ENCODE results near the gene PLCD1. TPM values are rescaled to one million over a fixed set of nuclear protein-coding genes. Genes with fewer than 3 reads are reported as not detected.
A peak's percentile ranks its signal among the peaks of the same experiment; 100 is the strongest.

The PLCD1 gene
- total and polyA plus RNA-seq, 2 of the 8 experiments (the other 6 are each of a cell fraction or from before 2014, with no cell fraction given) = 15.3 to 19.2 TPM

DNA sequence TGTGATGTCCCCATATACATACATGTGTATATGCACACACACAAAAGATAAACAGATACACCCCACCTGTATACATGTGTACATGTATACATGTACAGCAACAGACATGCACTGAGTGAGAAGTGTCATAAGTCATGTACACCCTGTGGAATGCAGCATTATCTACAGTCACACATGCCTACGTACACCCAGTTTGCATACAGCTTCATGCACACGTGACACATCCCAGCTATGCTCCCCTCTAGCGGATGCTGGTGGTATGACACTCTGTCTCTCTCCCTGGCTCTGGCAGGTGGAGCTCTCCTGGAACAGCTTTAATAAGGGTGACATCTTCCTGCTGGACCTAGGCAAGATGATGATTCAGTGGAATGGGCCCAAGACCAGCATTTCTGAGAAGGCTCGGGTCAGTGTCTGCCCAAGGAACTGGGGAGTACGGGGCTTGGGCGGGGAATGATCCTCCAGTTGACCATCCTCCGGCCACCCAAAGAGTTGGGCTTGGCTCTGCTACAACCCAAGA is 32.6 kb downstream of the PLCD1 start:
- Histone ChIP-seq H3K27ac (ENCODE audit: low read depth, low read length) (no peak overlapping the region), H3K4me1 (replicated peaks in 1 of 4; ENCODE audit: control insufficient read depth in 3 of 4, insufficient read depth in 4 of 4, low read length in 3 of 4) (peaks cover 0 to 15% (median 8%) of the 10 kb centered on the region in 4 experiments; a peak in 6 of 7 replicates), H3K4me2 (ENCODE audit: insufficient read depth in 1 of 2, low read depth in 2 of 2, low read length in 2 of 2) (no peak overlapping the region), H4K5ac (ENCODE audit: insufficient read length, low read depth, low read length) (no peak overlapping the region), H2BK5ac (ENCODE audit: low read depth, low read length) (no peak overlapping the region), H2BK120ac (replicated peaks; ENCODE audit: low read depth, low read length) (no peak overlapping the region), H2AFZ (ENCODE audit: low read length) (no peak overlapping the region), H2BK20ac (ENCODE audit: low read length) (no peak overlapping the region), H3K4me3 (ENCODE audit: extremely low read depth in 1 of 4, insufficient read depth in 2 of 4, low read depth in 3 of 4, low read length in 4 of 4) (no peak overlapping the region), H4K8ac (ENCODE audit: extremely low read depth, insufficient read depth, low read length) (no peak overlapping the region), H2AK5ac (ENCODE audit: low read depth, low read length) (no peak overlapping the region; the same call in 1 of the 2 replicates), H3K79me2 (ENCODE audit: control insufficient read depth in 1 of 2, insufficient read depth in 2 of 2, low read length in 2 of 2) (no peaks in the 10 kb centered on the region), H4K91ac (replicated peaks; ENCODE audit: insufficient read length, low read length) (no peak overlapping the region), H3K56ac (replicated peaks; ENCODE audit: insufficient read length, low read depth, low read length) (no peak overlapping the region), H3K9ac (replicated peaks in 1 of 4; ENCODE audit: extremely low read depth in 1 of 4, low read depth in 3 of 4, low read length in 3 of 4) (no peak overlapping the region), H4K20me1 (replicated peaks in 1 of 2; ENCODE audit: control insufficient read depth in 1 of 2, insufficient read depth in 2 of 2, low read length in 2 of 2) (no peaks in the 10 kb centered on the region), H3K23me2 (ENCODE audit: low read depth, low read length) (peaks cover 11% of the 10 kb centered on the region), H3K4ac (replicated peaks; ENCODE audit: insufficient read length, low read depth, low read length) (no peak overlapping the region), H3K9me3 (ENCODE audit: insufficient read depth in 2 of 2, low read depth in 1 of 2, low read length in 1 of 2) (no peaks in the 10 kb centered on the region), H2BK12ac (ENCODE audit: low read depth, low read length) (peak overlapping the region; percentile 46; the same call in 1 of the 2 replicates), H3K36me3 (ENCODE audit: control insufficient read depth in 2 of 4, insufficient read depth in 4 of 4, low read length in 3 of 4) (no peaks in the 10 kb centered on the region), H3K18ac (ENCODE audit: extremely low read depth, low read length) (no peak overlapping the region), H3K79me1 (ENCODE audit: low read depth, low read length) (no peaks in the 10 kb centered on the region; the same call in 1 of the 2 replicates), H3K27me3 (replicated peaks in 1 of 4; ENCODE audit: control insufficient read depth in 3 of 4, extremely low read depth in 1 of 4, insufficient read depth in 3 of 4, low read length in 3 of 4) (peaks cover 0 to 16% (median 7%) of the 10 kb centered on the region in 4 experiments; a peak in 4 of 7 replicates), H2BK15ac (ENCODE audit: low read length) (no peak overlapping the region), H3K23ac (ENCODE audit: insufficient read length) (no peak overlapping the region), H3K14ac (ENCODE audit: insufficient read length) (no peak overlapping the region)
- ChIA-PET CTCF (ENCODE audit: partially characterized antibody) (interaction anchor here (0.6 to 2.1 kb wide), 34 partner anchors 8 to 1369 kb away, joined by 3 to 34 read pairs (median 4); no protein-coding TSS in a partner anchor), POLR2A (ENCODE audit: partially characterized antibody) (interaction anchor here (0.6 to 1.0 kb wide), 4 partner anchors 11 to 1400 kb away, joined by 3 to 4 read pairs (median 3); no protein-coding TSS in a partner anchor)
- WGBS, 2 experiments (ENCODE audit: extremely low coverage in 1 of 2, insufficient coverage in 1 of 2, insufficient read length in 1 of 2, insufficient replicate concordance in 2 of 2, low coverage in 1 of 2, low lambda C conversion rate in 2 of 2, missing lambda C conversion rate in 1 of 2) = 50% methylated on average over 7 of the region's 7 CpGs; no CpG with 5 or more reads in 1 of the 2 experiments
- DNase-seq (ENCODE audit: low read depth in 1 of 2, low spot score in 2 of 2) = peak; percentile 50 to 95
- peak; percentile 89 for FAIRE-seq
- TF ChIP-seq TBP (IDR thresholded peaks at IDR 0.05; ENCODE audit: low read depth, low read length) (no peak), RAD21 (IDR thresholded peaks at IDR 0.05 in 1 of 2, conservative IDR thresholded peaks at IDR 0.05 in 1 of 2; ENCODE audit: low read depth in 2 of 2, low read length in 2 of 2) (peak; percentile 43 to 55), CREB1 (IDR thresholded peaks at IDR 0.05) (peak; percentile 58; the same call in 1 of the 2 replicates), CEBPB (IDR thresholded peaks at IDR 0.05; ENCODE audit: low read depth, low read length) (no peak)
- TF ChIP-seq, protein P1, sequence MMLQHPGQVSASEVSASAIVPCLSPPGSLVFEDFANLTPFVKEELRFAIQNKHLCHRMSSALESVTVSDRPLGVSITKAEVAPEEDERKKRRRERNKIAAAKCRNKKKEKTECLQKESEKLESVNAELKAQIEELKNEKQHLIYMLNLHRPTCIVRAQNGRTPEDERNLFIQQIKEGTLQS (IDR thresholded peaks at IDR 0.05; ENCODE audit: insufficient read depth, low read depth, low read length) = peak; percentile 92
- TF ChIP-seq, protein P2, sequence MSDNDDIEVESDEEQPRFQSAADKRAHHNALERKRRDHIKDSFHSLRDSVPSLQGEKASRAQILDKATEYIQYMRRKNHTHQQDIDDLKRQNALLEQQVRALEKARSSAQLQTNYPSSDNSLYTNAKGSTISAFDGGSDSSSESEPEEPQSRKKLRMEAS (IDR thresholded peaks at IDR 0.05) = peak; percentile 88
- TF ChIP-seq, protein P3, sequence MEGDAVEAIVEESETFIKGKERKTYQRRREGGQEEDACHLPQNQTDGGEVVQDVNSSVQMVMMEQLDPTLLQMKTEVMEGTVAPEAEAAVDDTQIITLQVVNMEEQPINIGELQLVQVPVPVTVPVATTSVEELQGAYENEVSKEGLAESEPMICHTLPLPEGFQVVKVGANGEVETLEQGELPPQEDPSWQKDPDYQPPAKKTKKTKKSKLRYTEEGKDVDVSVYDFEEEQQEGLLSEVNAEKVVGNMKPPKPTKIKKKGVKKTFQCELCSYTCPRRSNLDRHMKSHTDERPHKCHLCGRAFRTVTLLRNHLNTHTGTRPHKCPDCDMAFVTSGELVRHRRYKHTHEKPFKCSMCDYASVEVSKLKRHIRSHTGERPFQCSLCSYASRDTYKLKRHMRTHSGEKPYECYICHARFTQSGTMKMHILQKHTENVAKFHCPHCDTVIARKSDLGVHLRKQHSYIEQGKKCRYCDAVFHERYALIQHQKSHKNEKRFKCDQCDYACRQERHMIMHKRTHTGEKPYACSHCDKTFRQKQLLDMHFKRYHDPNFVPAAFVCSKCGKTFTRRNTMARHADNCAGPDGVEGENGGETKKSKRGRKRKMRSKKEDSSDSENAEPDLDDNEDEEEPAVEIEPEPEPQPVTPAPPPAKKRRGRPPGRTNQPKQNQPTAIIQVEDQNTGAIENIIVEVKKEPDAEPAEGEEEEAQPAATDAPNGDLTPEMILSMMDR (IDR thresholded peaks at IDR 0.05; ENCODE audit: control extremely low read depth in 1 of 3, insufficient read depth in 1 of 3, low read depth in 1 of 3, low read length in 3 of 3) = peak in 2 of 3 experiments; percentile 75 to 100; a peak in 3 of 4 replicates
- TF ChIP-seq, protein P4, sequence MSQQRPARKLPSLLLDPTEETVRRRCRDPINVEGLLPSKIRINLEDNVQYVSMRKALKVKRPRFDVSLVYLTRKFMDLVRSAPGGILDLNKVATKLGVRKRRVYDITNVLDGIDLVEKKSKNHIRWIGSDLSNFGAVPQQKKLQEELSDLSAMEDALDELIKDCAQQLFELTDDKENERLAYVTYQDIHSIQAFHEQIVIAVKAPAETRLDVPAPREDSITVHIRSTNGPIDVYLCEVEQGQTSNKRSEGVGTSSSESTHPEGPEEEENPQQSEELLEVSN (IDR thresholded peaks at IDR 0.05) = peak; percentile 42; the same call in 1 of the 2 replicates
